IPS-18c (cell line): ENCODE results near the gene ABI3BP.

Source experiments
- H3K4me3 ChIP-seq: 2 replicates; pipeline ENCODE4 v1.7.0; 2013; ENCODE audit warnings: low read depth, mild to moderate bottlenecking, low read length, moderate library complexity; ENCODE audit not compliant: insufficient read depth
- H3K9me3 ChIP-seq: one replicate; pipeline ENCODE4 v1.6.1; 2013; ENCODE audit warnings: mild to moderate bottlenecking, low read length, moderate library complexity; ENCODE audit not compliant: control insufficient read depth, insufficient read depth

The ABI3BP gene

GRCh38 chr3:100746092-100746491 is 247.1 kb downstream of the ABI3BP start:
- H3K9me3 ChIP-seq = no peaks in the 10 kb centered on the region
- H3K4me3 ChIP-seq = no peak overlapping the region

GRCh38 chr3:100745617-100746016 is 247.6 kb downstream of the ABI3BP start:
- H3K4me3 ChIP-seq = no peak overlapping the region

DNA sequence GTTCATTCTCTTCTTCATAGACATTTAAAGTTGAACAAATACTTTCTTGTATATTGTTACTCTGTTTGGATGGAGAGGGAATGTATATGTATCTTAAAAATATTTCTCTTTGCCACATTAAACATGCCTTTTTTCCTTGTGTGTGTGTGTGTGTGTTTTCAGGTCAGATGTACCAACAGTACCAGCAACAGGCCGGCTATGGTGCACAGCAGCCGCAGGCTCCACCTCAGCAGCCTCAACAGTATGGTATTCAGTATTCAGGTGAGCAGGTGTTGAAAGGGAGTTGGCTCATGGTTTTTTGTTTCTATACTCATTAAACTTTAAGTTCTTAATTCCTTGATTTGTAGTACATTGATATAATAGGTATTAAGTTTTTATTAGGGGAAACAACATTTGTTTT is 248.6 kb downstream of the ABI3BP start:
- no peak overlapping the region for H3K4me3 ChIP-seq

More at GRCh38 chr3:100745617-100746016, 247.6 kb downstream of the ABI3BP start:
- H3K9me3 ChIP-seq = no peaks in the 10 kb centered on the region

GRCh38 chr3:100743535-100743934 is 249.7 kb downstream of the ABI3BP start:
- Histone ChIP-seq H3K4me3 (no peak overlapping the region), H3K9me3 (no peaks in the 10 kb centered on the region)

More for the DNA sequence above, 248.6 kb downstream of the ABI3BP start:
- no peaks in the 10 kb centered on the region for H3K9me3 ChIP-seq

DNA sequence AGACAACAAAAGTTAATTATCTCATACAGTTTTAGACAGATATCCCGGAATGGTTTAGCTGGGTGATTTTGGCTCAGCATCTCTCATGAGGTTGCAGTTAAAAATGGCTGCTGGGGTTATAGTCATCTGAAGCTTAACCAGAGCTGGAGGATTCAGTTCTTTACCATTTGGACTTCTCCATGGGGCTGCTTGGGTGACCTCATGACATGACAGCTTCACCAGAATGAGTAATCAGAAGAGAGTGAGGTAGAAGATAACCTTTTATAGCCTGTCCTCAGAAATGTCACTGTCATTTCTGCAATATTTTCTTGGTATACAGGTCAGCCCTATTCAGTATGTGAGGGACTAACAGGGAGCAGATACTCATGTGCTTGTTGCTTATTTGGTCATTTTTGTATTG is 253.0 kb downstream of the ABI3BP start:
- no peak overlapping the region for H3K4me3 ChIP-seq

DNA sequence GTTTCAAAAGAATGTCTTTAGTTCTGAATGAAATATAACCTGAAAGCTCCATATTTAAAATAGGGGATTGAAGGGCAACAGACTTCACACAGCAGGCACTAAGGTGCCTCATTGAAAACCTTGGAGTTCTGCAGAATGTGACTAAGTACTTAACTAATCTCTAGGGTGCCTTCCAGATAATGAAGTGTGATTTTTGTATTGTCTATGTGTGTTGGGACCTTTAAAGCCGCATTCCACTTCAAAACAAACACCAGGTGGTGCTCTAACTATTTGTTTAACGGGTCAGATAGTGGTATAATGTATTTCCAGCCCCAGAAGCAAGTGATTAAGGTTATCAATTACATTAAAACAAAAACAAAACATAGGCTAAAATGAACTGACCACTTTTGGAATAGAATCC is 255.9 kb downstream of the ABI3BP start:
- Histone ChIP-seq H3K9me3 (no peaks in the 10 kb centered on the region), H3K4me3 (no peak overlapping the region)

More for the DNA sequence above, 253.0 kb downstream of the ABI3BP start:
- H3K9me3 ChIP-seq = no peaks in the 10 kb centered on the region

DNA sequence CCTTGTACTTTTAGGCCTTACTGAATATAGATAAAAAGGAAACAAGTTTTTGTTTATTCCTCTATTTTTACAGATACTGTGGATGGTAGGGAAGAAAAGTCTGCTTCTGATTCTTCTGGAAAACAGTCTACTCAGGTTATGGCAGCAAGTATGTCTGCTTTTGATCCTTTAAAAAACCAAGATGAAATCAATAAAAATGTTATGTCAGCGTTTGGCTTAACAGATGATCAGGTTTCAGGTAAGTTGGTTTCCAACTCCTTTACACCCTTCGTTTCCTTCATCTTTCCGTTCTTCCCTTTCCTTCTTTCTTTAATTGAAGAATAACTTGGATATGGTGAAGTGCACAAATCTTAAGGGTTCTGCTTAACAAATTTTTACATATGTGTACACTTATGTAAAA is 260.8 kb downstream of the ABI3BP start:
- Histone ChIP-seq H3K4me3 (no peak overlapping the region), H3K9me3 (no peaks in the 10 kb centered on the region)

DNA sequence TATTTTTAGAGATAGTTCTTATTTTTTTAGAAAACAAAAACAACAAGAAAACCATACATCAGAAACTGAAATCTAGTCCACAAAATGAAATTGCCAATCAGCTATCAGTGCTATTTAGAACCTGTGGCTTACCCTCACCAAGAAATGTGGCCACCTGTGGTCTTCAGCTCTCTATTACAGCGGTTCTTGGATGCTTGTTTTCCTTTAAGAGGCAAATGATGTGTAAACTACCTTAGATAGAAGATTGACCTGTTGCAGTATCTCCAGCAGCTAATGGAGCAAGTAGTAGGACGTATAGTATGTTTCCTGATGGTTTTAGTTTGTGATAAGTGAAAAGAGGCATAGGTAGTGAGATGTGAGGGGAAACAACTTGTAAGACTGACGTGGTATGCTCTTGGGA is 262.7 kb downstream of the ABI3BP start:
- no peaks in the 10 kb centered on the region for H3K9me3 ChIP-seq
- no peak overlapping the region for H3K4me3 ChIP-seq

DNA sequence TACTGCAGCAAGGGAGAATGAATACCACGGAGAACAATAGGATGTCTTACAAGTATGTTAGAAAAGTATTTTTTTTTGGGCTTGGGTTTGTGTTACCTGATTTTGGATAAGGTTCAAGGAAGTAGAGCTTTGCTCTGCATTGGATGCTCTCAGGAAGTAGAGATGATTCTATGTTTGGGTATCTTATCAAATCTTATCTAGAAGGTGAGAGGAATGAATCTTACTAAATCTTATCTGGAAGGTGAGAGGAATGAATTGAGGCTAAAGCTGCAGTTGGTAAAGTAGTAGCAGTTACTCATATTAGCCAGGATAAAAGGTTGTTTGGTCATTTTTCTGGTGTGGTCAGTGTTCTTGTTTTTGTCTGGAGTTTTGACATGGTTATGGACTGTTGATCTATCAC is 266.5 kb downstream of the ABI3BP start:
- H3K9me3 ChIP-seq = no peaks in the 10 kb centered on the region
- H3K4me3 ChIP-seq = no peak overlapping the region

DNA sequence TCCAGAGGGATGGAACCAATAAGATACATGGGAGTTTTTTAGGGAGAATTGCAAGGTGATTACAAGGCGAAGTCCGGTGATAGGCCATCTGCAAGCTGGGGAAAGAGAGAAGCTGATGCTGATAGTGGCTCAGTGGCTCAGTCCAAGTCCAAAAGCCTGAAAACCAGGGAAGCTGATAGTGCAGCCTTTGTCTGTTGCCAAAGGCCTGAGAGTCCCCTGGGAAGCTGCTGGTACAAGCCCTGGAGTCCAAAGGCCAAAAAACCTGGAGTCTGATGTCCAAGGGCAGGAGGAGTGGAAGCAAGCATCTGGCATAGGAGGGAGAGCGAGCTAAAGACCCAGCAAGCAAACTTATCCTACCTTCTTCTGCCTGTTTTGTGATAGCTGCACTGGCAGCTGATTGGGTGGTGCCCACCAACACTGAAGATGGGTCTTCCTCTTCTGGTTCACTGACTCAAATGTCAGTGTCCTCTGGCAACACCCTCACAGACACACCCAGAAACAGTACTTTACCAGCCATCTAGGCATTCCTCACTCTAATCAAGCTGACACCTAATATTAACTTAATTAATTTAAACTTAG is 267.2 kb downstream of the ABI3BP start:
- H3K4me3 ChIP-seq = no peak overlapping the region; the same call in 1 of the 2 replicates
- peaks cover 4% of the 10 kb centered on the region for H3K9me3 ChIP-seq

GRCh38 chr3:100720426-100720825 is 272.8 kb downstream of the ABI3BP start:
- peaks cover 4% of the 10 kb centered on the region for H3K9me3 ChIP-seq
- H3K4me3 ChIP-seq = no peak overlapping the region

DNA sequence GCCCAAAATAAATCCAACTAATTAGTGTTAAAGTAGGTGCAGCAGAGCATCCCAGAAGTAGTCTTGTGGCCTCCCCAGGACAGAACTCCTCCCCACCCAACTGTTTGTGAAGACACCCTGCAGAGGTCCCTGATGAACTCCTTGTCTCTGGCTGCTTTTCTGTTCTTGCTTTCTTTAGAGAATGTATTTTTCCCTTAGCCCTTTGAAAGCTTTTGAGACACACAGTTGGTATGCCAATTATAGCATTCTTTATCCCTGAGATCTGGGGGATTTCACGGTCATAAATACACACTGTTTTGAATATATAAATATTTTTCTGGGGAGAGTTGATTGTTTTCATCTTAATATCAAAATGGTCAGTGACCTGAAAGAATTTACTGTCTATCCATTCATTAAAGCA is 274.1 kb downstream of the ABI3BP start:
- Histone ChIP-seq H3K9me3 (peaks cover 4% of the 10 kb centered on the region), H3K4me3 (no peak overlapping the region)

DNA sequence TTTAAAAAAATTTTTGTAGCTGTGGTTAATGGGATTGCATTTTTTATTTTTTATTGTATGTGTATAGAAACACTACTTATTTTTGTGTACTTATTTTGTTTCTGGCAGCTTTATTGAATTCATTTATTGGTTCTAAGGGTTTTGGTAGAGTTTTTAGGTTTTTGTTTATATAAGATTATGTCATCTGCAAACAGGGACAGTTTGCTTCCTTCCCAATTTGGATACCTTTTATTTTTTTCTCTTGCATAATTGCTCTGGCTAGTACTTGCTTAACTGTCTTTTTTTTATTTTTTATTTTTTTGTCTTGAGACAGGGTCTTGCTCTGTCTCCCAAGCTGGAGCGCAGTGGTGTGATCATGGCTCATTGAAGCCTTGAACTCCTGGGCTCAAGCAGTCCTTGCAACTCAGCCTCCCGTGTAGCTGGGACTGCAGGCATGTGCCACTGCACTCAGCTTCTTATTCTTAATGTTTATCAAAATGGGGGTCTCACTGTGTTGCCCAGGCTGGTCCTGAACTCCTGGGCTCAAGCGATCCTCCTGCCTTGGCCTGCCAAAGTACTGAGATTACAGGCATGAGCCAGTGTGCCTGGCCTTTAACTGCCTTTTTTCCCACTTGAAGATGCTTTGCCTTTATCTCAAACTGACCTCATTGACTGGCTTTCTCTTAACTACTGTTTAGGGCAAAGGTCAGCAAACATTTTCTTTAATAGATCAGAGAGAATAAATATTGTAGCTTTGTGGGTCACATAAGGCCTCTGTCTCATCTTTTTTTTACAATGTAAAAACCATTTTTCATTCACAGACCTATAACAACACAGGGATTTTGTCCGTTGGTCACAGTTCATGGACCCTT is 275.4 kb downstream of the ABI3BP start:
- peaks cover 4% of the 10 kb centered on the region for H3K9me3 ChIP-seq

GRCh38 chr3:100717063-100717462 is 276.2 kb downstream of the ABI3BP start:
- H3K9me3 ChIP-seq = peaks cover 4% of the 10 kb centered on the region
- H3K4me3 ChIP-seq = no peak overlapping the region

More for the DNA sequence above, 275.4 kb downstream of the ABI3BP start:
- no peak overlapping the region for H3K4me3 ChIP-seq

GRCh38 chr3:100715176-100715575 is 278.0 kb downstream of the ABI3BP start:
- Histone ChIP-seq H3K4me3 (no peak overlapping the region), H3K9me3 (no peaks in the 10 kb centered on the region)

DNA sequence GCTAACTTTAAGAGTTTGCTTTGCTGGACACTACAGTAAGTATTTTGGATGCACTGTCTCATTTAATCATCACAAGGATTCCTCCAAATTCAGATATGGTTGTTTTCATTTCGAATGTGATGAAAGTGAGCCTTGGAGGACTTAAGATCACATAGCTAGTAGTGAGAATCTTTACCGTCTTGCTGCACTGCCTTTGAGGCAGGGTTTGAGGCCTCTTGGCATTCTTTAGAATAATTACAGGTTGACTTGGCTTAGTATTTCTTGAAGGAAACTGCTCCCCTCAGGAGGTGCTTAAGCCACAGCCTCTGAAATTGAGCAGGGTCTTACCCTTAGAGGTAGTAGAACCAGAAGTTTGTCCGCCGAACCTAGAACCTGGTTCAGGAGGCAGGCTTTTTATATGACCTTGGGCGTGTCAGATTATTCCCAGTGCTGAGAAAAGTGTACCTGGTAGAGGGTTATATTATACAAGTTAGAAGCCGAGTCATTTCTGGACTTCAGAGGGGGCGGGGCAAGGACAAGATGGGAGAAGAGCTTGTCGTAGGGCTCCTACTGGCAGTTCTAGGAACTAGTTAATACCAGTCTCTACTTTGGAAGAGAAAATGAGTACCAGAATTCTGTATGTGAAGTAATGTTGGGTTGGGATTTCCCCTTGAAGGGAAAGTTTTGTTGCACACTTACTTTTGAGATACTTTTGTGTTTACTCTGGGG is 282.8 kb downstream of the ABI3BP start:
- H3K9me3 ChIP-seq = peaks cover 2% of the 10 kb centered on the region
- H3K4me3 ChIP-seq = peak overlapping the region; percentile 84

- H3K9me3 ChIP-seq = peaks cover 2% of the 10 kb centered on the region
- H3K4me3 ChIP-seq = peak overlapping the region; percentile 86
Observed at GRCh38 chr3:100709842-100710260, 283.4 kb downstream of the ABI3BP start.
